Vagina (tissue), 2 donors: Measurements from ENCODE around the gene MRPL1. TPM values are rescaled to one million over a fixed set of nuclear protein-coding genes. Genes with fewer than 3 reads are reported as not detected.

Experiments
- DNase-seq, 2 donors: peaks; one replicate each; pipeline ENCODE4 v3.0.0-alpha.2; 2017; ENCODE audit errors: extremely low spot score in 2 of 2
- H3K27ac ChIP-seq: fragments of 200-600 bp; sonication (generic); one replicate; pipeline ENCODE4 v1.5.1; 2019
- H3K27me3 ChIP-seq: fragments of 200-600 bp; sonication (generic); one replicate; pipeline ENCODE4 v1.5.1; 2019
- H3K36me3 ChIP-seq, 2 donors: fragments of 200-600 bp; sonication (generic); one replicate each; pipeline ENCODE4 v1.5.1; 2017 to 2019
- H3K4me1 ChIP-seq: fragments of 200-600 bp; sonication (generic); one replicate; pipeline ENCODE4 v1.5.1; 2019
- H3K4me3 ChIP-seq, 2 donors: fragments of 200-600 bp; sonication (generic); 1 replicate in 1 of 2; 2 replicates in 1 of 2; pipeline ENCODE4 v1.5.1; 2016 to 2019
- H3K9me3 ChIP-seq: fragments of 200-600 bp; sonication (generic); one replicate; pipeline ENCODE4 v1.5.1; 2019
- CTCF ChIP-seq, 3 experiments: fragments of 450-650 bp in 2 of 3; fragments of 200-600 bp in 1 of 3; sonication (generic) in 1 of 3; IDR thresholded peaks; one replicate each; pipeline ENCODE4 v1.5.1; 2017 to 2019; ENCODE audit warnings: antibody characterized with exemption in 3 of 3, mild to moderate bottlenecking in 2 of 3, moderate library complexity in 2 of 3
- POLR2A ChIP-seq, 2 donors: fragments of 450-650 bp; IDR thresholded peaks; one replicate each; pipeline ENCODE4 v1.6.1; 2017; ENCODE audit warnings: antibody characterized with exemption in 2 of 2, mild to moderate bottlenecking in 2 of 2, moderate library complexity in 2 of 2
- POLR2AphosphoS5 ChIP-seq, 2 donors: sonication (generic); formaldehyde crosslinking; IDR thresholded peaks; one replicate each; pipeline ENCODE4 v1.9.0; 2017; ENCODE audit warnings: antibody characterized with exemption in 2 of 2, mild to moderate bottlenecking in 2 of 2, low read depth in 1 of 2; ENCODE audit not compliant: insufficient read depth in 1 of 2
- intact Hi-C: fragments of 100-400 bp; cut with DNase I; formaldehyde crosslinking; loops from one replicate; pipeline ENCODE4 v1.15.1; 2023
- total RNA-seq: library from RNA; depleted of rRNA; stranded (reverse); fragments of >200 nt; gene quantifications from one replicate; pipeline ENCODE4 v1.2.3, GENCODE V29; 2016

MRPL1 gene
- total RNA-seq, 1 donor from 2014 or later, result 20.1 TPM

- Histone ChIP-seq H3K27me3 (no peaks in the 10 kb centered on the region), H3K27ac (no peak overlapping the region), H3K4me3 (no peak overlapping the region), H3K9me3 (no peaks in the 10 kb centered on the region), H3K36me3 (no peaks in the 10 kb centered on the region), H3K4me1 (no peaks in the 10 kb centered on the region)
- no peak for DNase-seq
- TF ChIP-seq POLR2A (IDR thresholded peaks at IDR 0.05), result no peak
- TF ChIP-seq CTCF (IDR thresholded peaks at IDR 0.05), result no peak
- TF ChIP-seq POLR2AphosphoS5 (IDR thresholded peaks at IDR 0.05; ENCODE audit: insufficient read depth in 1 of 2, low read depth in 1 of 2), result no peak
- intact Hi-C loops, result no loop called here
These were observed 49.3 kb downstream of the MRPL1 start for GRCh38 chr4:77911842-77912450.

- DNase-seq, result no peak
- Histone ChIP-seq H3K27ac (no peak overlapping the region), H3K4me3 (no peak overlapping the region), H3K36me3 (no peaks in the 10 kb centered on the region), H3K9me3 (no peaks in the 10 kb centered on the region), H3K27me3 (no peaks in the 10 kb centered on the region), H3K4me1 (no peaks in the 10 kb centered on the region)
- TF ChIP-seq POLR2AphosphoS5 (IDR thresholded peaks at IDR 0.05; ENCODE audit: insufficient read depth in 1 of 2, low read depth in 1 of 2) (no peak), POLR2A (IDR thresholded peaks at IDR 0.05) (no peak), CTCF (IDR thresholded peaks at IDR 0.05) (no peak)
- intact Hi-C loops, result no loop called here
These were observed 50.7 kb downstream of the MRPL1 start for GRCh38 chr4:77913348-77913747.

- Histone ChIP-seq H3K27ac (no peak overlapping the region), H3K36me3 (no peaks in the 10 kb centered on the region), H3K9me3 (no peaks in the 10 kb centered on the region), H3K27me3 (no peaks in the 10 kb centered on the region), H3K4me3 (no peak overlapping the region), H3K4me1 (peaks cover 11% of the 10 kb centered on the region)
- TF ChIP-seq POLR2A (IDR thresholded peaks at IDR 0.05) (no peak), POLR2AphosphoS5 (IDR thresholded peaks at IDR 0.05; ENCODE audit: insufficient read depth in 1 of 2, low read depth in 1 of 2) (no peak), CTCF (IDR thresholded peaks at IDR 0.05) (no peak)
- intact Hi-C loops, result no loop called here
- no peak for DNase-seq
These were observed 54.4 kb downstream of the MRPL1 start for GRCh38 chr4:77917075-77917474.

DNA sequence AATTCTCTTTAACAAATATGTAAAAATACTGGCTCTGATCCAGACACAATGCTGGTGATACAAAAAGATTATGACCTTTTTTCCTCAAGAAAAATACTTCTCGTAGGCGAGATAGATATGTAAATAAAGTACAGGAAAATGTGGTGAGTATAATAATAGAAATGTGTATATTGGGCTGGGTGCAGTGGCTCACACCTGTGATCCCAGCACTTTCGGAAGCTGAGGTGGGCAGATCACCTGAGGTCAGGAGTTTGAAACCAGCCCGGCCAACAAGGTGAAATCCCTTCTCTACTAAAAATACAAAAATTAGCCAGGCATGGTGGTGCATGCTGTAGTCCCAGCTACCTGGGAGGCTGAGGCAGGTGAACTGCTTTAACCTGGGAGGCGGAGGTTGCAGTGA lies 55.0 kb downstream of the MRPL1 start:
- DNase-seq, result no peak
- Histone ChIP-seq H3K27me3 (no peaks in the 10 kb centered on the region), H3K4me3 (no peak overlapping the region), H3K27ac (no peak overlapping the region), H3K9me3 (no peaks in the 10 kb centered on the region), H3K4me1 (peaks cover 11% of the 10 kb centered on the region), H3K36me3 (no peaks in the 10 kb centered on the region)
- intact Hi-C loops, result no loop called here
- TF ChIP-seq CTCF (IDR thresholded peaks at IDR 0.05), result no peak
- no peak for TF ChIP-seq POLR2A (IDR thresholded peaks at IDR 0.05)
- TF ChIP-seq POLR2AphosphoS5 (IDR thresholded peaks at IDR 0.05; ENCODE audit: insufficient read depth in 1 of 2, low read depth in 1 of 2), result no peak

- no peaks in the 10 kb centered on the region for H3K9me3 ChIP-seq
- H3K4me3 ChIP-seq, result no peak overlapping the region
- no peaks in the 10 kb centered on the region for H3K27me3 ChIP-seq
- no peak overlapping the region for H3K27ac ChIP-seq
- peaks cover 11% of the 10 kb centered on the region for H3K4me1 ChIP-seq
- DNase-seq, result no peak
- H3K36me3 ChIP-seq, result no peaks in the 10 kb centered on the region
- no peak for TF ChIP-seq CTCF (IDR thresholded peaks at IDR 0.05)
- no peak for TF ChIP-seq POLR2A (IDR thresholded peaks at IDR 0.05)
- no peak for TF ChIP-seq POLR2AphosphoS5 (IDR thresholded peaks at IDR 0.05; ENCODE audit: insufficient read depth in 1 of 2, low read depth in 1 of 2)
- intact Hi-C loops, result no loop called here
These were observed 57.7 kb downstream of the MRPL1 start for GRCh38 chr4:77920371-77920770.
